GM21717 (cell line): Measurements from ENCODE around the gene RASA3.
A peak's percentile ranks its signal among the peaks of the same experiment; 100 is the strongest.
"Not testable (repeated sequence)": the region's sequence is repeated elsewhere in the genome, so short reads cannot be mapped to it uniquely, and the experiment has no call there.

Experiments
- ATAC-seq: cut with Tn5 transposase; IDR thresholded peaks from one replicate; pipeline ENCODE4 v1.9.1; 2021; ENCODE audit warnings: mild to moderate bottlenecking, moderate library complexity; ENCODE audit not compliant: unreplicated experiment

The RASA3 gene

DNA sequence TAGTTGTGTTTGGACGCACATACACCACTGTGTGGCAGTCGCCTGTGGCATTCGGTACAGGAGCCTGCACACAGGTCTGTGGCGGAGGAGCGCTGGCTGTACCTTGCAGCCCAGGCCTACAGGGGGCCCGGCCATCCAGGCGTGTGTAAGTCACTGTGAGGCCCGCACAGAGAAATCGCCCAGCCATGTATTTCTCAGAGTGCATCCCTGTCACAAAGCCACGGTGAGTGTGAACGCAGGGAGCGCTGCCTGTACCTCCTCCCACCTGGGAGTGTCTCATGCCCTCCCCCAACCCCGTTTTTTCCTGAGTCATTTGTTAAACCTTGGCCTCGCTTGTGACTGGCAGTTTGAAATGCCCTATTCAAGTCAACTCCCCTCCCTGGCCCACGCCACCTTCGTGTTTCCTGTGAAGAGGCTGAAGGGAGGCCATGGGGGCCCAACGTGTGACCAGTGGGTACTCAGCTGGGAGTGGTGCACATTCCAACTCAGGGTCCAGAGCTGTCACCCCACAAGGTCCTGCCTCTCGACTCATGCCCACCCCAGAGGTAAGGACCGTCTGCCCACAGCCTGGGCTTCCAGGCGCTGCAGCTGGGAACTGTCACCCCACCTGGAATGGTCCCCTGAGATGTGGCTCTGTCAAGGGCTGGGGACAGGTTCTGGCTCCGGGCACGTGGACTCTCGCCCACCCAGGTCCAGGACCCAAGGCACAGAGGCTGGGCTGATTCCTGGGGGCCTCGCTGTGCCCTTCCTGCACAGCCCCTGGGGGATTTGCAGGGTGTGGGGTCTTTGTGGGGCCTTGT, 11.6 kb upstream of the RASA3 start:
- ATAC-seq: peak; percentile 35

DNA sequence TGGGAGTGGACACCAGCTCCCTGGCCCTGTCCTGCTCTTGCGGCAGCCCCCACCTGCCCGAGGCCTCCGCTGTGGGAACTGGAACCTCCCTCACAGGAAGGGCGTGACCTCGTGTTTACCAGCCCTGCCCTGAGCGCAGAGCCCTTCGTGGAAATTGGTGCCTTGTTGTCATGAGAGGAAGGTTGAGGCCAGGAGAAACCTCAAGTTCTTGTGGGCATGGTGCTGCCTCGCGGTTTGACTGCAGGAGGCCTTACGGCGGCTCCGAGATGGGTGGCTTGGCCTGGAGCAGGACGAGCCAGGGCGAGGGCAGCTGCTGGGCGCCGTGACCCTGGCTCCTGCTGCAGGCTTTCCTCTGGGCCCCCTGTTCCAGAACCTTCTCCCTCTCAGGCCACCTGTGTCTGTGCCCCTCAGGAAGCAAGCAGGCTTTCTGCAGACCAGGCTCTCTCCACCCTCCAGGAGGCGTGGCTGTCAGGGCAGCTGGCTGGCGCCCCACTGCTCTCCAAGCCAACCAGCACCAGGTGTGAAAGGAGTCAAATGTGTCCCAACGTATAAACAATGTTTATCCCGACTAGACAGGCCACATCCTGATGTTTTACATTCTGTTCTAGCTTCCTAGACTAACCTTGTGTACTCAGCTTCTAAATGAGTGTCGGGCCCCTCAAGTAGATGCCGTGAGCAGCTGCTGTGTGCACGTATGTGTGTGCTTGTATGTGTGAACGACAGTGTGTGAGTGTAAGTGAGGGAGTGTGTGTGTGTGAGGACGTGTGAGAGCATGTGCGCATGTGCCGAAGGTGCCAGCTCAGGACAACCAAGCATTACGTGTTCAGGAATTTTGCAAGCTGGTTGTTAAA, 10.4 kb upstream of the RASA3 start:
- no peak for ATAC-seq

- no peak for ATAC-seq
Observed at GRCh38 chr13:114142137-114142550, 9.7 kb upstream of the RASA3 start.

DNA sequence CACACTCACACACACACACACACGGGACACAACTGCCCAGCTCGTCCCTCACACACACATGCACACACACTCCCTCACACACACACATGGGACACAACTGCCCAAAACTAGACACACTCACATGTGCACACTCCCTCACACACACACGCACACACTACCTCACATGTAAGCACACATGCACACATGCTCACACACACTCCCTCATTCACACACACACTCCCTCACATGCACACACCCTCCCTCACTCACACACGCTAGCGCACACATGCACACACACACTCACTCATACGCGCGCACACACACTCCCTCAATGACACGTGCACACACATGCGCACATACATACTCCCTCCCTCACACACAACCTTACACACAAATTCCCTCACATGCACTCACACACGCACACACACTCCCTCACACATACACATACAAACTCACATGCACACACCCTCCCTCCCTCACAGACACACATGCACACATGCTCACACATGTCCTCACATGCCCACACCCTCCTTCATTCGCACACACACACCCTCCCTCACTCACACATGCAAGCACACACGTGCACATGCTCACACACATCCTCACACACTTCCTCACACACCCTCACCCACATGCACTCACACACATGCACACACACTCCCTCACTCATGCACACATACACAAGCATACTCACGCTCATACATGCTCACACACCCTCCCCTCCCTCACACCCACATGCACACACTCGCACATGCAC, 9.0 kb upstream of the RASA3 start:
- ATAC-seq: no peak

- no peak for ATAC-seq
Observed at GRCh38 chr13:114140906-114141250, 8.5 kb upstream of the RASA3 start.

GRCh38 chr13:114140131-114140905, 7.9 kb upstream of the RASA3 start:
- no peak for ATAC-seq

GRCh38 chr13:114136576-114136975, 4.2 kb upstream of the RASA3 start:
- no peak for ATAC-seq

DNA sequence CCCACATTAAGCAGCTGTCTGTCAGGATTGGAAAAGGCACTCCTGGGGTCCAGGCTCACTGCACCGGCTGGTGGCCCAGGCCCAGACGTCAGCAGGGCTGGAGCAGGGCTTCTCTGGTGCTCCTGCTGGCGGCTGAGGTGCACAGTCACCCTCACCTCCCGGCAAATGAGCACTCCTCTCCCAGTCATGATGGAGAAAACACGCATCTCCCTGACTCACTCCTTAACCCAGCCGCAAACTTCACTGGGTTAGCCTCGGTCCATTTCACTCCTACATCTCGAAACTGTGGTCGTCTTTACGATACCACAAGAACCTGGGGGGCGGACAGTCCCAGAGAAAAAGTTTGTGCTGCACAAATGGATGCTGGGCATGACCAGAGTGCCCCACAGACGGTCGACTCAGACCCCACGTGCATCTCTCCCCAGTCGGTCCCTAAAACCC, 3.3 kb upstream of the RASA3 start:
- ATAC-seq: no peak

DNA sequence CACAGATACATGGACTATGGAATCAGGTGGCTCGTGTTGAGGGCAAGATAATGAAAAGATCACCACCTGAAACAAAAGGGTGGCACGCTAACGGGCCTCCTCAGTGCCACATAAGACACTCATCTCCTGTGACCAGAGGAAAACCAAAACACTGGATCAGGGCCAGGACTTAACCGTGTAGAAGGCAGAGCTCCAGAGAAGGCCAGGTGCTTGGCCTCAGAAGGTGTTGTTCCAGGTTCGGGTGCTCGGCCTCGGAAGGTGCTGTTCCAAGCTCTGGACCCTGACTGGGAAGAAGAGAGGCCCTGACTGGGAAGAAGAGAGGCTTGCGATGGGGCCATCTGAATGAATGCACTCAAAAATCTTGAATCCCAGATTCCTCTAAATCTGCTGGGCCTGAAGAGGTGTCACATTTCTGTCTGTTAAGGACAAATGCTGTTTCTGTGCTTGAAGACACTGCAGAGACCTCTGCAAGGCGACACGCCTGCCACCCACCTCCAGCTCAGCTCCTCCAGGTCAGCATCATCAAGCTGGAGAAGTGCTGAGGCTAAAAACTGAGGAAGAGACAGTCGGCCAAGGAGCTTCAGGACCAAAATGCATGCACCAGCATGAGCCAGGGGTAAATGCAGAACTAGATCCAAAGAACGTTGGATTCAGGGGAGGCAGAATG, 2.7 kb upstream of the RASA3 start:
- ATAC-seq: no peak

DNA sequence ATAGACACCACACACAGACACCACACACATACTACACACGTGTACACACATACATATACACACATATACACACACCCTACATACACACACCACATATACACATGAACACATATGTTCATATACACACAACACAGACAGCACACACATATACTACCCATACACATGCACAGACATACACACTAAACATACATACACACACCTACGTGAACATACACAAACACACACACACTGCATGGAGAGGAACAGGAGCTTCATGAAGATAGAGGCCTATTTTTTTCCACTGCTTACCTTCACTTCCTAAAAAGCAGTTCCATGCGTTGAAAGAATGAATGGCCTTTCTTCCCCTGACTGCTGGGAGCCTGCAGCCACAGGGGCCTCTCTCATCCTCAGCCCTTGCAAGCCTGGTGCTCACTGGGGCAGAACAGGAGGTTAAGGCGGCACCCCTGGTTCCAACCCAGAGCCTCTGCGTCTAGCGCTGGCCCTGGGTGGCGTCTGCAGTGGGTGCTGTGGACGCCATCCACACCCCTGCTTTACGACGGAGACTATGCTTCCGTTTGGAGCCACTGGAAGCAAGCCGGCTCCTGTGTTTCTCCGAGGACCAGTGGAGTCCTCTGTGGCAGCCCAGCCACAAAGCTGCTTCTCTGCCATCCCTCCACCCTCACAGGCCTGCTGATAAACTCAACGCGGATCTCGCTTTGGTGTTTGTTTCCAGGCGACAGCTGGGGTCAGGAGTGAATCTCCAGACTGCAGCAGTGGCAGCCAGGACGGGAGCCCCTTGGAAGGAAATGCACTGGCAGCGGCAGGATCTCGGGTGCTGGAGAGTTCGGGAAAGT, 1.9 kb upstream of the RASA3 start:
- no peak for ATAC-seq

GRCh38 chr13:114133552-114133951, 1.1 kb upstream of the RASA3 start:
- not testable (repeated sequence) for ATAC-seq

- not testable (repeated sequence) for ATAC-seq
Observed at GRCh38 chr13:114133126-114133525, 703 bp upstream of the RASA3 start.

DNA sequence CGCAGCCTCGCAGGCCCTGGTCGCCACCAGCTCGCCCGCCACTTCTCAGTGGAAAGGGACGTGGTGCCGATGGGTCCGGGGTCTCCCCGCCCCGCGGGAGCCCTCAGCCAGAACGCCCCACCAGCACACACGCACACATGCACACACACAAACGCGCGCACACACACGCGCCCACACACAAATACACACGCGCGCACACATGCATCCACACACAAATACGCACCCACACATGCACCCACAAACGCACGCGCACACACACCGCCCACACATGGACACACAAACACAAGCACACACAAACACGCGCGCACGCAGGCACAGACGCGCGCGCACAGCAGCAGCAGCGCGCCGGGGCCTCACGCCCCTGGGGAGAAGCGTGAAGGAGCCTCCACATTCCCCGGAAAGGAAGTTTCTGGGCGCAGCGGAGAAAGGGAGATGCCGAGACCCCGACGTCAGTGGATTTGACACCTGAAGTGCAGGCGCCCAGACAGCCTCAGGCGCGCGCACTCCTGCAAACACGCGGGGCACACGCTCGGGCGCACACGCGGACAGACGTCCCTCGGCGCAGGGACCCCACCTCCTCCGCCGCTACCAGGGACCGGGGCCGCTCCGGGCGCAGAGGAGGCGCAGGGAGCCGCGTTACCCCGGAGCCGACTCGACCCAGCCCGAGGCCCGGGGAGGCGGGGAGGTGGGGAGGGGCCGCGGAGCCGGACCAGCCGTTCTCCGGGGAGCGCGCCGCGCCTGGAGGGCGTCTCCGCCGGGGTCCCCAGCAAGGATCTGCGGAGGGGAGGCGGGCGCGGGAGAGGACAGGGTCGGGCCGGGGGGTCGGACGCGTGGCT, 622 bp downstream of the RASA3 start:
- peak; percentile 3 for ATAC-seq

- no peak for ATAC-seq
Observed at GRCh38 chr13:114130837-114131582, 1.4 kb downstream of the RASA3 start.

GRCh38 chr13:114130131-114130836, 2.1 kb downstream of the RASA3 start:
- ATAC-seq: no peak

DNA sequence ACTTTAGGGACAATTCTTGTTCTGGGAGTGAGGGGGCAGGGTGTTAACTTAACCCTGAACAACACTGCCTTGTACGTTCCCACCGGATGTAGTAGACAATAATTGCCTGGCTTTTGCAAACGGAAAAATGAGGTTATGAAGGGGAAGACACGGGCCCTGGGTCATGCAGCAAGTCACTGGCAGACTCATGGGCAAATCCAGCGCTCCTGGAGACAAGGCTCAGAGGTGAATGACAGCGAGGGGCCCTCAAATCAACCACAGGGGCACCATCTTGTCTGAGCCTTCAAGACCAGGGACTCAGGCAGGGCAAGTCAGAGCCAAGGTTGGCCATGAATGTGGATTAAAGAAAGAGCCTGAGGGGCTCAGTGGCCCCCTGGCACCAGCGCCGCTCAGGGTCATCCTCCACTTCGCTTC, 2.8 kb downstream of the RASA3 start:
- no peak for ATAC-seq
